HG02642 (cell line): ENCODE results near the gene DNAJB4.
A peak's percentile ranks its signal among the peaks of the same experiment; 100 is the strongest.
"Not testable (repeated sequence)": the region's sequence is repeated elsewhere in the genome, so short reads cannot be mapped to it uniquely, and the experiment has no call there.

Experiments used
- ATAC-seq: cut with Tn5 transposase; IDR thresholded peaks from one replicate; pipeline ENCODE4 v1.9.1; 2021; ENCODE audit warnings: mild to moderate bottlenecking; ENCODE audit not compliant: unreplicated experiment, poor library complexity

DNAJB4 gene

DNA sequence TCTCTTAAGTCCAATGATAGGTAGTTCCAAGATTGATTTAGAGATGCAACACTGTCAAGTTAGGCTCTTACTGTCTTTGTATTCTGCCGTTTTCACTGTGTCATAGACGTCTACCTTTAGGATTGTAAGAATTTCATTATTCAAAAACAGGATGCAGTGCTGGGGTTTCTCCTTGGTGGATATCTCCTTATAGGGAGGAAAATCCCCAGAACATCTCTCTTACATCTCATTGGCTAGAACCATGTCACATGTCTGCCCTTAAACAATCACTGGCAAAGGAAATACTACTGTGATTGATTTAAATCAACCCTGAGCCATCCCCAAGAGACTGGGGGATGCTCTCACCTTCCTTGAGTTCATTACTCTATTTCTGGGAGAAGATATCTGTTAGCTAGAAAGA is 15.0 kb upstream of the DNAJB4 start:
- ATAC-seq, result no peak

DNA sequence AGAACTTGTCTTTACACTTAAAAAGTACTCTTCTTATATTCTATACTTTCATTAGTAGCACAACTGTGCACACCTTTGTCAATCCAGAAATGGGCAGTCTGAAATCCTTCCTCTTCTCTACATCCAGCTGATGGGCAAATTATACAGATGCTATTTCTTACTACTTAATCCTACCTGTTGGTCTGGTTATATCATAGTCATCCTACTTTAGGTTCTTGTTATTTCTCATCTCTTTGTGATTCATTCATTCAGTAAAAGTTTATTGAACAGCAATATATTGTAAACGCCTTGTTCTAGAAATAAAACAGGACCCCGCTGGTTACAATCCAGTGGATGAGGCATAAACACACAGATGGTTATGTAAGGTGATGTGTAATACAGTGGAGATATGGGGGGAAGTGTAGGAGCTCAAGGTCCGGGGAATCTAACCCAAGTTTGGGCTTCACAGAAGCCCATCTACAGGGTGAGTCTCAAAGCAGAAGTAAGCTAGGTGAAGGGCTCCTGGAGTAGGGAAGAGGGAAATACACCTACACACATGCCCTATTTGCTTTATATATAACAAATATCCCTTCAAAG is 14.0 kb upstream of the DNAJB4 start:
- no peak for ATAC-seq

DNA sequence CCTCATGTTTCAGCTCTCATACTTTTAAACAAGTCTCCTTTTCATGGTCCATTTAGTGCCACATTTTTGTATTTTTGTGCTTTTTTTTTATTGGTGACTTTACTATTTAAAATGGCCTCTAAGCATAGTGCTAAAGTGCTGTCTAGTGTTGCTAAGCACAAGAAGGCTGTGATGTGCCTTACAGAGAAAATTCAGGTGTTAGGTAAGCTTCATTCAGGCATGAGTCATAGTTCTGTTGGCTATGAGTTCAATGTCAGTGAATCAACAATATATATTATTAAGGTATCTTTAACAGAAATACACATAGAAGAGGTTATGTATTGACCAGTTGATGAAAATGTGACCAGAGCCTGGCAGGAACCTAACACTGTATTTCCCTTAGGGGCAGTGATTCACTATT is 13.1 kb upstream of the DNAJB4 start:
- no peak for ATAC-seq

DNA sequence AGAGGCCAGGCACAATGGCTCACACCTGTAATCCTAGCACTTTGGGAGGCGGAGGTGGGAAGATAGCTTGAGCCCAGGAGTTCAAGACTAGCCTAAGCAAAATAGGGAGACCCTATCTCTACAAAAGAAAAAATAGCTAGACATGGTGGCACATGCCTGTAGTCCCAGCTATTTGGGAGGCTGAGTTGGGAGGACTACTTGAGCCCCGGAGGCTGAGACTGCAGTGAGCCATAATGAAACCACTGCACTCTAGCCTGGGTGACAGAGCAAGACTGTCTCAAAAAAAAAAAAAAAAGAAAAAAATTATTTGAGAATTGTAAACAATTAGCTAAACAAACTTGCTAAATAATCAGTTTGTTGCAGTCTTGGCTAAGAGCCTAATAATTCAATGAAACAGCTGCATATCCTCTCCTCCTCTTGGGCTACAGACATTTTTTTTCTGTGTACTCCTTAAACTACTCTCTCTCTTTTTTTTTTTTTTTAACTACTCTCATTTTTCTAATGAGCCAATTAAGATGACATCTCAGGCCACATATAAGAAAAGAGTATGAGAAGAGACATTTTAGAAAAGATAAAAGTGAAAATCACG is 10.5 kb upstream of the DNAJB4 start:
- no peak for ATAC-seq

DNA sequence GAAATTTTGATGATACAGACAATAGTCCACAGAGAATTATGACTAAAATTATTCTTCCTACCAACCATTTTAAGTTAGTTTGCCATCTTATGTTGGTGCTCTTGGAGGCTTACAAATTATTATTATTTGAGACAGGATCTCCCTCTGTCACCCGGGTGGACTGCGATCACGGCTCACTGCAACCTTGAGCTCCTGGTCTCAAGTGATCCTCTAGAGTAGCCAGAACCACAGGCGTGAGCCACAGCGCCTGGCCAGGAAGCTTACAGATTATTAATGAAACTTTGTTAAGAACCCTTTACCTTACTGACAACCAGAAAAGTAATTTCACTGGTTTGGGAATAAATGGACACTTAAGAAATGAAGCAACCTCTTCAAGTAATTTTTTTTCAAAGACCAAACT is 8.0 kb upstream of the DNAJB4 start:
- no peak for ATAC-seq

DNA sequence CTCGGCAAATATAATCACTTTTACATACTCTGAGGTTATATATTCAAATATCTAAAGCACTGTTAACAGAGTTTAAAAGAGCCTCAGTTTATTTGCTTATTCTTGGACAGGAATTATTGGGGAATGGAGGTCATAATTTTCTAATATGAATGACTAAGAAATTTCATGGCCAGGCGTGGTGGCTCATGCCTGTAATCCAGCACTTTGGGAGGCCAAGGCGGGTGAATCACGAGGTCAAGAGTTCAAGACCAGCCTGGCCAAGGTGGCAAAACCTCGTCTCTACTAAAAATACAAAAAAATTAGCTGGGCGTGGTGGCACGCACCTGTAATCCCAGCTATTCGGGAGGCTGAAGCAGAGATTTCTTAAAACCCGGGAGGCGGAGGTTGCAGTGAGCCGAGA is 4.2 kb upstream of the DNAJB4 start:
- not testable (repeated sequence) for ATAC-seq

DNA sequence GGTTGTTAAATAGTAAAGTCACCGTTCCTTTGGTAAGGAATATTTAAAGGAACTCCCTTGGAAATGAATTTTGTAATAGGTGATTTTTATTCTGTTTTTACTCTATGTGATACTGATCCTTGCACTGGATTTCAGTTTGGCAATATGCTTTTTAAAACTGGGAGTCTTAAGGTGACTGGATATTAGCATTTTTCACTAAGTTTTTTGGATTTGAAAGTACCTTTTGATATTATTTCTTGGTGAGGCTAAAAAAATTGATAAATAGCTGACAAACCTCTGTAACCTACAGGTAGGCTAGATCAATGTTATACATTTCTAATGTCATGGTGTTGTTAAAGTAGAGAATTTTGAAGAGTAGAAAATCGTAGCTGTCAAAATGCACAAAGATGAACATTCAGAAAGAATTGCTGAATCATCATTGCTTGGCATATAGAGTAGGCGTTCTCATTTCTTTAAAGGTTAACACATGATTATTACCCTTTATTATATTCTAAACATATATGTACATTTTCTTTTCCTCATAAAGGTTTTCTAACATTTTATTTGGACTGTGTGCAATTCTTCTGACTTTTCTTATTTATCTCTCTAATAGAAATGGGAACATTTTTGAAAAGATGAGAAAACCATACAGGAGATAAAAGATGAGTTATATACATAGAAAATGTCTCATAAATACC is 1.5 kb upstream of the DNAJB4 start:
- ATAC-seq, result no peak

DNA sequence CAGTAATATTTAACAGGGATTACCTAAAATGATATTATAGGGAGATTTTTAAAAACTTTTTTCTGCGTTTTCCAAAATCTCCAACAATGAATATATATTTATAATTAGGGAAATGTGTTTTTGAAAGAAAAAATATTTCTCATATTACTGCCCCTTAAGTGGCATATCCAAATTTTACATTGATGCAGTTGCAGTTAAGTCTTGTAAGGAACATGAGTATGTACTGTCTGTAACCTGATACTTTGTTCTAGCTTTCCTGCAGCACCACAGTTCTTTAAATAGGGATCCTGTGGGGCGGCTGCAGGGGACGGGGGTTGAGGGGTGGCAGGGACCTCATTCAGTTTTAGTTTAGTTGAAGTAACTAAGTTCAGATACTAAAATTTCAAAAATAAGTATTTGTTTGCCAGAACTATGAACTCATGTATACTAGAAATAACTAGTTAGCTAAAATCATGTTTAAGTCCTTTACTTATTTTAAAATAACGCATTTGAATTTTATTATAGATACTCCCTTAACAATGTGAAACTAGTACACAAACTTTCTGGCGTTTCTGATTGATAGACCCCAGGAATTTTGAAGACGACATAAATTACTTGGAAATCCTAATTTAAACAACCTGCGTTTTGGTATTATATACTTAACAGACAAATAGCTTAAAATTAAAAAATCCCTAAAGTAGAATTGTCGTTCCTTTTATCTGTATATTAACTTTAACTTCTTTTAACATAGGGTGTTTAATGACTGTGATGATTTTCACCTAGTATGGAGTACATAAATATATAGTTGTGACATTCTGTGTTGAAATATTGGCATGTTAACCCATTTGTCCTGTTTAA is 639 bp upstream of the DNAJB4 start:
- ATAC-seq, result peak; percentile 51

DNA sequence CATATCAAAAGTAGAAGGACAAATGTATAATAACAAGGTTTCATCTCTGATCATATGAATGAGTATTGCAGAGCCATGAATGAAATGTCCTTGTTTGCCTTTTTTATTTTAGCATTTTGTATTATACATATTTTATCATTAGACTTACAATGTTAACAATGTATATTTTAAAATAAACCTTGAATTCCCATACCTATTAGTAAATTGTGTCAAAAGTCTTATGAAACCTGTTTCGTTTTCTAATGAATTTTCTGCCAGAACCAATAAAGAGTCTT is 646 bp downstream of the DNAJB4 start:
- ATAC-seq, result no peak

DNA sequence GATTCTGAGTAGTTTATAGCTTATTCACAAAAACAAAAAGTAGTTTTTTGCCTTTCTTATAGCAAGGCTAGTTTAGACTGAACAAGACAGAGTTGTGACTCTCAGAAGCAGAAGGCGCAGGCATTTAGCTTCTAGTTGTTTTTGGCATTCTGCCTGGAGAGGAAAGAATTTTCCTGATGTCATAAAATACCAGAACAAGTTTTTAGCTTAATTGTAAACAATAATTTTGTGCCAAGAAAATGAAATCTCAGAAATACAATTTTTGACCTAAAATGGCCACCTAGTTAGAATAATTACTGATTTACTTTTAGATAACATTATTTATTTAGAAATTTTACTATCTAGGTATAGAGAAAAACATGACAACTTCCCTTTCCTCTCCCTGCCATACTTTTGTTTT is 1.0 kb downstream of the DNAJB4 start:
- no peak for ATAC-seq

DNA sequence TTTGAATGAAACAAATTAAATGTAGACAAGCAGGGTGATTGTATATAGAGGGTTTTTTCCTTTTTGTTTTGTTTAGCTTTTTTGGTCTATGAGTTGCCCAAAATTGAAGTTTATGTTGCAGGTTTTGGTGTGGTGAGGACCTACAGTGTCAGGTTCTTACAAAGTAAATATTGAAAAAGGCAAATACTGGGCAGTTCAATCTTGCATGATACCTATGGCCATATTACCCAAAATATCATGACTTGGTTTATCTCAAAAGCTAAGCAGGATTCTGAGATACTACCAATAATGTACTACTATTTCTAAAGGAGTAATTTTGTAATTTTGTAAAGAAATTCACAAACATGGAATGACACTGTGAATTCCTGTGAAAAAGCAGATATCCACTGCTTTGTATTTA is 1.8 kb downstream of the DNAJB4 start:
- ATAC-seq, result no peak

DNA sequence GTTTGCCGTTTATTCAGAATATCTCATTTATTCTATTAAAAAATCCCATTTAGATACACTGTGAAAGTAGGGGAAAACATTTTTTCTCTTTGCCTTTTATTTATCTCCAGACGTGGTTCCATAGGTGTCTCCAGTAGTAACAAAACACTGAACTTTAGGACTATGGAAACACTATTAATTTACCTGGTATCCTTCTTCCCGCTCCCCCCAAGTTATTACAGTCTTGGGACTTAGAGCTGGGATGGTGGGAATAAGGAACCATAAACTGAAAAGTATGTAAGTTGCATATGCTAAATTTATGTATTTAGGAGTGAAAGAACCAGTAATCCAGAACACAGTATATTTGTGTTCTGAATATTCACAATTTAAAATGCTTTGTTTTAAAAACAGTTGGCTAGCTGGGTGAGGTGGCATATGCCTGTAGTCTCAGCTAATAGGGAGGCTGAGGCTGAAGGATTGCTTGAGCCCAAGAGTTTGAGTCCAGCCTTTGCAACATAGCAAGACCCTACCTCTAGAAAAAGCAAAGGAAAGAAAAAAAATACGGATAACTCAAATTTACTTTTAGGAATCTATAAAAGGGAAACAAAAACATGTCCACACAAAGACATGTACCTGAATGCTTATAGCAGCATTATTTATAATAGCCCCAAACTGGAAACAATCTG is 3.1 kb downstream of the DNAJB4 start:
- no peak for ATAC-seq

DNA sequence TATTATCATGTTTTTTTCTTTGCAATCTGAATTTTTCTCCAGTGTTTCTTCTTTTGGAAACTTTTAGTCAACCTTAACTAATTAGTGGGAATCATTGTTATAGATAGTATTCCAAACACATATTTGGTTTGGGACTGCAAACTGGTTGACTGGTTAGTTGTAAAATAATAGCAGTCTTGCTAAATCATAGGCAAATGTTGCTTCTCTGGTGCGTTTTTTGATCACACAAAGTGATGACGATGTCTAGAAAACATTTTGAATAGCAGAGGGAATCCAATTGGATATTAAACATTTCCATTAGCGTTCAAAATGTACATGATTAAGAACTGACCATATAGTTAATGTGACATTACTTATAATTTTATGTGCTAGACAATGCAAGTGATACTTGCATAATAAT is 4.5 kb downstream of the DNAJB4 start:
- no peak for ATAC-seq

DNA sequence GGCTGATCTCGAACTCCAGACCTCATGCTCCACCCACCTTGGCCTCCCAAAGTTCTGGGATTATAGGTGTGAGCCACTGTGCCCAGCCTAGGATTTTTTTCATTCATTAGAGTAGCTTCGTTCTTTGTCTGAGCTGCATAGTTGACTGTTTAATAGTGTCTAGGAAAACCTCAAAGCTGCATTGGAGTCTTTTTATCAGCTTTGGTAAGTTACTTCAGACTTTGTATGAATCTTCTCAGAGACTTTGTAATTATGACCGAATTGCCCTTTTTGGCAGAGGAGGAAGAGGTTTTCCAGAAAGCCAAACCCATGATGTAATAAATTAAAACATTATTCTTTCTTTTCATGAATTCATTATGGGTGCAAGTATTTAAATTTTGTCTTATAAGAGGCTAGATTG is 5.1 kb downstream of the DNAJB4 start:
- no peak for ATAC-seq

DNA sequence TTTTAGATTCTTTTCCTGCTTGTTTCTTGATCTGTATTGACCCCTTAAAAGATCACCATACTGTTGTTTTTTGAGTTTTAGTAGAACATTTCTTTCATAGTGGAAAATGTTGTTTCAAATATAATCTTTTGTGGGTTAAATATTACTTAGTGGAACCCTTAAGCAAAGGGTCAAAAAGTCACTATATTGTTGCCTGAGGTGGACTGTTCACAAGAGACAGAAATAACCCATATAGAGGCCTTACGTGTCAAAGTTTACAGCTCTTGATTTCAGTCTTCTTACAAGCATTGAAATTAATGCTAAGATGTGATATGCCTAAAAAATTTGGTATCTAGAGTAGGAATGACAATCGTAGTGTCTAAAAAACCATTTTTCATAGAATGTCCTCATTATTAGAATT is 6.3 kb downstream of the DNAJB4 start:
- ATAC-seq, result no peak

DNA sequence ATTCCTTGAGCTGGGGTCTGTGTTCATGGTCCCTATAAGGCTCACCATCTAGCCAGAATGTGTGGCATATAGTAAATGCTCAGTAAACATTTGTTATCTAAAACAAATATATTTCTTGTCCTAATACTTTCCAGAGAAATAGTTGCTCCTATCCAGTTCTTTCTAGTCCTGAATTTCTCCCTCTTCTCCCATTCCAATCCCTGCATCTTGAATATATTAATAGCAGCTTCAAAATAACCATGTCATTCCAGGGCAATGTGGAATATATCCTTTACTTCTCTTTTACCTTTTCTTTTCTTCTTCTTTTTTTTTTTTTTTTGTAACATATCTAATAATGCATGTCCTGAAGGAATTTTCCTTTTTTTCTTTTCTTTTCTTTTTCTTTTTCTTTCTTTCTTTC is 10.4 kb downstream of the DNAJB4 start:
- no peak for ATAC-seq

DNA sequence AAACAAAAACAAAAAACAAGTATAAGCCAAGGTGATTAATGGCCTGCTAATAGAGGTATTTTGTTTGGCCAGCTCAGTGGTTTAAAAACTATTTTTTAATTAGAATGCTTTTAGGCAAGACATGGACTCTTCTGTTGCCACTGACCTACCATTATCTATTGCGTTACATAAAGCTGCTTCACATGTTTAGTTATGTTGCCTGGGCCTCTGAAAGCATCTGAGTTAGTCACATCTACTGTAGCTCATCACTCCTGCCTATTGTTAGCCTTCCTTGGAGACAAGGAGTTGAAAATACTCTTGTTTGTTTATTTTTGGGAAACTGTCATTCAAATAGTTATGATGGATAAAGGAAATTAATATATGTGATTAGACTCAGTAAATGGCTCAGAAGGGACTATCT is 14.3 kb downstream of the DNAJB4 start:
- no peak for ATAC-seq

DNA sequence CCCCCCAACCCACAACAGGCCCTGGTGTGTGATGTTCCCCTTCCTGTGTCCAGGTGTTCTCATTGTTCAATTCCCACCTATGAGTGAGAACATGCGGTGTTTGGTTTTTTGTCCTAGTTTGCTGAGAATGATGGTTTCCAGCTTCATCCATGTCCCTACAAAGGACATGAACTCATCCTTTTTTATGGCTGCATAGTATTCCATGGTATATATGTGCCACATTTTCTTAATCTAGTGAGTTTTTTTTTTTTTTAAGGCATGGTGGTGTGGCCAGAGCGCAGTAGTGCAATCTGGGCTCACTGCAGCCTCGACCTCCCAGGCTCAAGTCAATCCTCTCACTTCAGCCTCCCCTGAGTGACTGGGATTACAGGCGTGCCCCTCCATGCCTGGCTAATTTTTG is 16.4 kb downstream of the DNAJB4 start:
- not testable (repeated sequence) for ATAC-seq

DNA sequence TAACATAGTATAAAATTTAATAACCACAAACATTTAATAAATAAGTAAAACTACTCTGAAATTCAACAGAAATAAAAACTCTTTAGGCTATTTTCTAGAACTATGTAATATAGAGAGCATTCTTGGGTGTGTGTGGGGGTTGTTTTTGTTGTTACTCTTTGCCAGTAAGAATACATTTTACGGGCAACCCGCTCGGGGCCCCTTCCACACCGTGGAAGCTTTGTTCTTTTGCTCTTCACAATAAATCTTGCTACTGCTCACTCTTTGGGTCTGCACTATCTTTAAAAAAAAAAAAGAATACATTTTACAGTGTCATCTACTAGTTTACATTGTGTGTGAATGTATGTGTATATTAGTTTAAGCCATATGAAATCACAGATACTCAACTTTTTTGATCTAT is 25.1 kb downstream of the DNAJB4 start:
- ATAC-seq, result no peak

DNA sequence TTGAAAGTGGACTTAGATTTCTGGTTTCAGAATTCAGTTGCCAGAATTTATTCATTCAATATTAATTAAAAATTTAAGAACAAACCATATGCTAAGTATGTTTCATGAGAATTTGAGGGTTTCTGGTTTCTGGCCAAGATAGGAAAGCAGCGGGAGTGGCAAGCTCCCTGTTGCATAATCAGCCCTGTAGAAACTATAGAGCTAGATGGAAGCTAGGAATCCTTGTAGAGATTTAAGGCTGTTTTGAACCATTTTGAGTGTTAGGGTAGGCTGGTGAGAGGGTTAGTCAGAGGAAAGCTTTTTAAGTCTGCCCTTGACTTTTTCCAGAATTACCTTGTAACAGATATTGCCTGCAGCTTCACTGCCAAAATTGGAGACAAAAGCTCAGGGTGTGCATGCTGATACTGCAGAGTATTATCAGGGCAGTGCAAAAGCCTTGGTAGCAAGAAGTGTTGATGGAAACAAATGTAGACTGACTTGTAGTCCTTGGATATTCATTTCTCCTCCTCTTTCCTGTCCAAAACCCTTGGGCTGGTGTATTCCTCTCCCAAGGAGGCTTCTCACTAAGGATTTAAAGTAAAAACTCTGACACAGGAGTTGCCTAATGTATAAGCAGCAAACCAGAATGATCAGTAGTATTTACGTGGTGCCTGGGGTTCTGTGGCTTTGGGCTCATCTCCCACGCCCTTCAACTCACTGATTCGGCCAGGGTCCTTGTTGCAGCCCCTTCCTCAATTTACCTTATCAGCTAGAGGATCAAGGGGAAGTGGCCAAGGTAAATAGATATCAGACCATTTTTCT is 28.5 kb downstream of the DNAJB4 start:
- ATAC-seq, result no peak
